ENCODE data around the gene CBARP.

Gene CBARP

DNA sequence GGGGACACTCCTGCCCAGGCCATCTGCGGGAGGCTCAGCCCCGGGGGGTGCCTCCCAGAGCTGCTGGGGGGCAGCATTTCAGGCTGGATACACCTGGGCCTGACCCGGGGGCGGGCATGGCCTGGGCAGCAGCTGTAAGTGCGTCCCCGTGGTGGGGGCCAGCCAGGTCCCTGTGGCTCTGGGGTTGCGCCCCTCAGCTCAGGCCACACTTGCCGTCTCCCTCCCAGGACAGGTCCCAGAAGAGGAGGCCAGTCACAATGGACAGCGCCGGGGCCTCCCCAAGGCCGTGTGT, 11.6 kb downstream of the CBARP start:
- Histone ChIP-seq H3K9me3 (ENCODE audit: control insufficient read depth, low read length) (no peaks in the 10 kb centered on the region), H3K36me3 (ENCODE audit: control insufficient read depth, insufficient read depth, low read length) (peaks cover 60% of the 10 kb centered on the region), H3K27ac (ENCODE audit: low read depth, low read length, severe bottlenecking) (no peak overlapping the region), H3K4me1 (ENCODE audit: control insufficient read depth, insufficient read depth, low read length, poor library complexity, severe bottlenecking) (peaks cover 2% of the 10 kb centered on the region), H3K4me3 (ENCODE audit: extremely low read depth, insufficient read depth, low read length, poor library complexity, severe bottlenecking) (no peak overlapping the region)
- WGBS, 2 experiments (ENCODE audit: insufficient coverage in 2 of 2), result 99% methylated on average over 11 of the region's 11 CpGs

DNA sequence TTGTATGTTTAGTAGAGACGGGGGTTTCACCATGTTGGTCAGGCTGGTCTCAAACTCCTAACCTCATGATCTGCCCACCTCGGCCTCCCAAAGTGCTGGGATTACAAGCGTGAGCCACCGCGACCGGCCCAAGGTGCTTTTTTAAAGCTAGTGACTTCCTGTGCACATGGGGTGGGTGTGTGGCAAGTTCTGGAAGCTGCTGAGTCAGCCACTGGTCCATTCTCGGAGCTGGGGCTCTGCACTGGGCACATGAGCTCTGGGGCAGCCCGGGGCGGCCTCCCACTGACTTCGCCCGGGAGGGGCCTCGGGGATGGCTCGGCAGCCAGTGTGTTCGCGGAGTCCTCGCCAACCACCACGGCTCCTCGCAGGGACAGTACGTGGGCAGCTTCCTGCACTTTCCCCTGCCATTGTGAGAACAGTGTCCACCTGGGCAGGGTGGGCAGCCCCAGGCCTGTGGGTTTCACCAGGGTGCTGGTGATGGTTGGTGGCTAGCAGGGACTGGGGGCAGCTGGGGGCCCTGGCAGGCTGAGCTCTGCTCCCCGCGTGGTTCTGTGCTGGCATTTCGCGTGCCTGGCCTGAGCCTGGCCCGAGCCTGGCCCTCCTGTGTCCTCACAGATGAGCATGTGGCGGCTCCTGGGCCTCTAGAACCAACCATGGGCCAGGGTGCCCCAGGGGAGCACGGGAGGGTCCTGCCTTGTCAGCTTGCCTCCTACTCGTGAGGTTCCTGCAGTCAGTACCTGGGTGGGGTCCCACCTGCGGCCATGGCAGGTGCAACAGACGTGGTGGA, 12.2 kb downstream of the CBARP start:
- no peaks in the 10 kb centered on the region for H3K9me3 ChIP-seq (ENCODE audit: control insufficient read depth, low read length)
- 94 to 97% methylated on average over 21 to 25 of the region's 29 CpGs for WGBS, 2 experiments (ENCODE audit: insufficient coverage in 2 of 2)
- no peak overlapping the region for H3K27ac ChIP-seq (ENCODE audit: low read depth, low read length, severe bottlenecking)
- H3K4me1 ChIP-seq (ENCODE audit: control insufficient read depth, insufficient read depth, low read length, poor library complexity, severe bottlenecking), result peaks cover 2% of the 10 kb centered on the region
- no peak overlapping the region for H3K4me3 ChIP-seq (ENCODE audit: extremely low read depth, insufficient read depth, low read length, poor library complexity, severe bottlenecking)
- peaks cover 62% of the 10 kb centered on the region for H3K36me3 ChIP-seq (ENCODE audit: control insufficient read depth, insufficient read depth, low read length)

DNA sequence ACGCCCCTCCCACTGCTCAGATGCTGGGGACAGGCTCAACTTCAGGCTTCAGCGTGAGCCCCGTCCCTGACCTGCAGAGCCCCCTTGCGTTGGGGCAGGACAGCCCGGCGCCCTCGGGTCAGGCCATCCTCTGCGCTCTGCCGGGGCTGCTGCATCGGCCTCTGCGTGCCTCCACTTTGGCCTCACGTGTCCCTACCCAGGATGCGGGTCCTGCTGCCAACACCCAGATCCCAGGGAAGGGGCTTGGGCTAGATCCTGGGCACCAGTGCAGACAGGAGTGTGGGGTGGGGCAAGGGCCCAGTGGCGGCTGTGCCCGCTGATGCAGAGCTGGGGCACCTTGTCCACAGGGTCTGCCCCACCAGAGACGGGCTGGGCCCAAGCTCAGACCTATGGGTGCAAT, 13.0 kb downstream of the CBARP start:
- Histone ChIP-seq H3K36me3 (ENCODE audit: control insufficient read depth, insufficient read depth, low read length) (peaks cover 63% of the 10 kb centered on the region), H3K27ac (ENCODE audit: low read depth, low read length, severe bottlenecking) (no peak overlapping the region), H3K4me1 (ENCODE audit: control insufficient read depth, insufficient read depth, low read length, poor library complexity, severe bottlenecking) (peaks cover 2% of the 10 kb centered on the region), H3K4me3 (ENCODE audit: extremely low read depth, insufficient read depth, low read length, poor library complexity, severe bottlenecking) (no peak overlapping the region), H3K9me3 (ENCODE audit: control insufficient read depth, low read length) (no peaks in the 10 kb centered on the region)
- WGBS, 2 experiments (ENCODE audit: insufficient coverage in 2 of 2), result 87 to 88% methylated on average over 15 to 16 of the region's 16 CpGs

GRCh38 chr19:1224047-1224825, 13.6 kb downstream of the CBARP start:
- H3K4me3 ChIP-seq (ENCODE audit: extremely low read depth, insufficient read depth, low read length, poor library complexity, severe bottlenecking), result no peak overlapping the region
- no peaks in the 10 kb centered on the region for H3K9me3 ChIP-seq (ENCODE audit: control insufficient read depth, low read length)
- peaks cover 63% of the 10 kb centered on the region for H3K36me3 ChIP-seq (ENCODE audit: control insufficient read depth, insufficient read depth, low read length)
- 95% methylated on average over 14 to 15 of the region's 16 CpGs for WGBS, 2 experiments (ENCODE audit: insufficient coverage in 2 of 2)
- H3K4me1 ChIP-seq (ENCODE audit: control insufficient read depth, insufficient read depth, low read length, poor library complexity, severe bottlenecking), result peaks cover 2% of the 10 kb centered on the region
- no peak overlapping the region for H3K27ac ChIP-seq (ENCODE audit: low read depth, low read length, severe bottlenecking)

GRCh38 chr19:1223018-1223855, 14.6 kb downstream of the CBARP start:
- 89 to 90% methylated on average over 44 to 45 of the region's 48 CpGs for WGBS, 2 experiments (ENCODE audit: insufficient coverage in 2 of 2)
- peaks cover 62% of the 10 kb centered on the region for H3K36me3 ChIP-seq (ENCODE audit: control insufficient read depth, insufficient read depth, low read length)

DNA sequence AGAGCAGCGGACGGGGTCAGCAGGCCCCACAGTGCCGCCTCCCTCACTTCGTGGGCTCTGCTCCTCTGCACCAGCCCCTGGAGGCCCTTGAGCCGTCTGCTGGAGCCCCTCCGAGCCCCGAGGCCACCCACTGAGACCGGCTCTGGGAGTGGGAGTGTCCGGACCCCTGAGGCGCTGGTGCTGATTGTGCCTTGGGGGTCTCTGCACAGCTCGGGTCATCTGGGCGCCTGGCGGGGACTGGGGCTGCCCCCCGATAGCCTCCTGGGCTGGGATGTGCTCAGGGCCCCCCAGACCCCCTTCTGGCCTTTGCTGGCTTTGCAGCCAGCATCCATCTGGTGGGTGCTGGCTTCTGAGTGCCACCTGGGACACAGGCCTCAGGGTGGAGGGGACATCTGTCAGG, 15.4 kb downstream of the CBARP start:
- H3K27ac ChIP-seq (ENCODE audit: low read depth, low read length, severe bottlenecking), result no peak overlapping the region
- 94 to 99% methylated on average over 13 to 14 of the region's 14 CpGs for WGBS, 2 experiments (ENCODE audit: insufficient coverage in 2 of 2)

More at GRCh38 chr19:1223018-1223855, 14.6 kb downstream of the CBARP start:
- Histone ChIP-seq H3K27ac (ENCODE audit: low read depth, low read length, severe bottlenecking) (no peak overlapping the region), H3K9me3 (ENCODE audit: control insufficient read depth, low read length) (no peaks in the 10 kb centered on the region), H3K4me3 (ENCODE audit: extremely low read depth, insufficient read depth, low read length, poor library complexity, severe bottlenecking) (no peak overlapping the region), H3K4me1 (ENCODE audit: control insufficient read depth, insufficient read depth, low read length, poor library complexity, severe bottlenecking) (peaks cover 2% of the 10 kb centered on the region)

DNA sequence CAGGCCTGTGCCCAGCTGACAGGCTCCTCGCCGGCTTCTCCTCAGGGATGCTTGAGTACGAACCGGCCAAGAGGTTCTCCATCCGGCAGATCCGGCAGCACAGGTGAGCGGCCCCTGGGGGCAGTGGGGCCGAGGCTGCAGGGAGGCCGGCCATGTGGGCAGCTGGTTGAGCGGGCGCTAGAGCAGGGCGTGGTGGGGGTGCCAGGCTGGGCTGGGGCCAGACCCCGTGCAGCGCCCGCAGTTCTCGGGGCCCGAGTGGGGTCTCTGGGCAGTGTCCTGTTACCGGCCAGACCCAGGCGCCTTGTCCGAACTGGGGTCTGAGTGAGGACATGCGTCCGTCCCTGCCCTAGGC, 15.9 kb downstream of the CBARP start:
- no peaks in the 10 kb centered on the region for H3K9me3 ChIP-seq (ENCODE audit: control insufficient read depth, low read length)
- no peak overlapping the region for H3K27ac ChIP-seq (ENCODE audit: low read depth, low read length, severe bottlenecking)
- WGBS, 2 experiments (ENCODE audit: insufficient coverage in 2 of 2), result 93 to 94% methylated on average over 22 of the region's 22 CpGs
- H3K36me3 ChIP-seq (ENCODE audit: control insufficient read depth, insufficient read depth, low read length), result peaks cover 53% of the 10 kb centered on the region
- H3K4me3 ChIP-seq (ENCODE audit: extremely low read depth, insufficient read depth, low read length, poor library complexity, severe bottlenecking), result no peak overlapping the region
- peaks cover 2% of the 10 kb centered on the region for H3K4me1 ChIP-seq (ENCODE audit: control insufficient read depth, insufficient read depth, low read length, poor library complexity, severe bottlenecking)

More for the DNA sequence above, 15.4 kb downstream of the CBARP start:
- H3K9me3 ChIP-seq (ENCODE audit: control insufficient read depth, low read length), result no peaks in the 10 kb centered on the region
- no peak overlapping the region for H3K4me3 ChIP-seq (ENCODE audit: extremely low read depth, insufficient read depth, low read length, poor library complexity, severe bottlenecking)
- H3K36me3 ChIP-seq (ENCODE audit: control insufficient read depth, insufficient read depth, low read length), result peaks cover 53% of the 10 kb centered on the region
- peaks cover 2% of the 10 kb centered on the region for H3K4me1 ChIP-seq (ENCODE audit: control insufficient read depth, insufficient read depth, low read length, poor library complexity, severe bottlenecking)

DNA sequence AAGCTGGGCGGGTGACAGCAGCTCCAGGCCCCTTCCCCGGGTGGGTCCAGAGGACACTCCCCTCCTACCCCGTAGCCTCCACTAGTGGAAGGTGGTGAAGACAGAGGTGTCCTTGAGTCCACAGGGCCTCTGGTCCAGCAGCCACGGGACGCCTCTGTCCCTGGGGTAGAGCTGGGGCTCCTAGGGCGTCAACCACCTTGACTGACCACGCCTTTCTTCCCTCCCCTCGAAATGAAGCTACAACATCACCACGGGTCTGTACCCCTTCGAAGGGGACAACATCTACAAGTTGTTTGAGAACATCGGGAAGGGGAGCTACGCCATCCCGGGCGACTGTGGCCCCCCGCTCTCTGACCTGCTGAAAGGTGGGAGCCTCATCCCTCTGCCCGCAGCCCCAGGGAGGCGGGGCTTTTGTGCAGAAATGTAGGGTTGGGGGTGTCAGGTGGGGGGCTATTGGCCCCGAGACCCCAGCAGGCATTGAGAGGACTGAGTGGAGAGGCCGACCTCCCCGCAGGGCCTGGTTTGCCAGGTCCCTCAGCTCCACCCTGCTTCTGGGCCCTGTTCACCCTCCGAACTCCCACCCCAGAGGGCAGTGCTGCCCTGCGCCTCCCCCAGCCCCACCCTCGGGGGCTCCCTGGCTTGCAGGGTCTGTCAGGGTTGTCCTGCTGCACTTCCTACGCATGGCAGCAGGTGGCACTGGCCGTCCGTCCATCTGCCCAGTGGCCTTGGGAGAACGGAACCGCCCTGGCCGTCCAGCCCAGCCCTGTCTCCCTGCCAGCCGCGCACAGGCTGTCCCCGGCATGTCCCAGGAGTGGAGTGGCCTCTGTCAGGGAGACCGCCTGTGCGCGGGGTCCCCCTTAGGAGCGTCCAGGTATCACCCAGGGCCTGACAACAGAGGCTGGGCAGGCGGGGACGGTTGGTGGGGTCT, 16.6 kb downstream of the CBARP start:
- Histone ChIP-seq H3K4me3 (ENCODE audit: extremely low read depth, insufficient read depth, low read length, poor library complexity, severe bottlenecking) (no peak overlapping the region), H3K27ac (ENCODE audit: low read depth, low read length, severe bottlenecking) (no peak overlapping the region), H3K4me1 (ENCODE audit: control insufficient read depth, insufficient read depth, low read length, poor library complexity, severe bottlenecking) (peaks cover 2% of the 10 kb centered on the region), H3K36me3 (ENCODE audit: control insufficient read depth, insufficient read depth, low read length) (peaks cover 51% of the 10 kb centered on the region), H3K9me3 (ENCODE audit: control insufficient read depth, low read length) (no peaks in the 10 kb centered on the region)
- WGBS, 2 experiments (ENCODE audit: insufficient coverage in 2 of 2), result 83 to 86% methylated on average over 20 to 31 of the region's 38 CpGs

- Histone ChIP-seq H3K4me1 (ENCODE audit: control insufficient read depth, insufficient read depth, low read length, poor library complexity, severe bottlenecking) (peaks cover 3% of the 10 kb centered on the region), H3K4me3 (ENCODE audit: extremely low read depth, insufficient read depth, low read length, poor library complexity, severe bottlenecking) (no peak overlapping the region), H3K36me3 (ENCODE audit: control insufficient read depth, insufficient read depth, low read length) (peaks cover 45% of the 10 kb centered on the region), H3K27ac (ENCODE audit: low read depth, low read length, severe bottlenecking) (no peak overlapping the region), H3K9me3 (ENCODE audit: control insufficient read depth, low read length) (no peaks in the 10 kb centered on the region)
- WGBS, 2 experiments (ENCODE audit: insufficient coverage in 2 of 2), result 92 to 94% methylated on average over 32 to 33 of the region's 33 CpGs
Observed at GRCh38 chr19:1220477-1220930, 17.3 kb downstream of the CBARP start.

All from mesodermal cell (in vitro differentiated cells).